PC-3 (cell line): ENCODE measurements around the gene ANGPTL8.

Source experiments
- EZH2 ChIP-seq: fragments of 300-600 bp; sonication (generic); IDR thresholded peaks from one replicate; pipeline ENCODE4 v1.6.1; 2017; ENCODE audit warnings: antibody characterized with exemption, mild to moderate bottlenecking, low read length; ENCODE audit not compliant: unreplicated experiment
- EZH2phosphoT487 ChIP-seq: fragments of 300-600 bp; sonication (generic); IDR thresholded peaks from 2 replicates; pipeline ENCODE4 v1.6.1; 2018; ENCODE audit warnings: mild to moderate bottlenecking, antibody characterized with exemption, low read length, borderline replicate concordance
- TF ChIP-seq, protein P1 (sequence below): fragments of 300-600 bp; sonication (generic); conservative IDR thresholded peaks from 2 replicates; pipeline ENCODE4 v1.5.1; 2017; ENCODE audit warnings: antibody characterized with exemption, low read depth, mild to moderate bottlenecking, low read length

DNA sequence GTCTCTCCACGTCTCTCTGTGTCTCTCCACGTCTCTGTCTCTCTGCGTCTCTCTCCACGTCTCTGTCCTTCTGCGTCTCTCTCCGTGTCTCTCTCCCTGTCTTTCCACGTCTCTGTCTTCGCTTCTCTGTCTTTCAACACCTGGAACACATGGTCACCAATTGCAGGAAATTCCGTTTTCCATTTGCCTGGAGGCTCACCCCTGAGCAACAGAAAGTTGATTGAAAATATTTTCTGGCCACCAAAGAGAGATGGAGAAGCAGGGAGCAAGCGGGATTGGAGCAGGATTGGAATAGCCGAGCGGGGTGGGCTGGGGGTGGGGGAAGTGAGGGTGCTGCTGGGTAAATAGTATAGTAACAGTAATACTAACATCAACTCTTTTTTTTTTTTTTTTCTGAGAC is 43.7 kb upstream of the ANGPTL8 start:
- TF ChIP-seq, protein P1, sequence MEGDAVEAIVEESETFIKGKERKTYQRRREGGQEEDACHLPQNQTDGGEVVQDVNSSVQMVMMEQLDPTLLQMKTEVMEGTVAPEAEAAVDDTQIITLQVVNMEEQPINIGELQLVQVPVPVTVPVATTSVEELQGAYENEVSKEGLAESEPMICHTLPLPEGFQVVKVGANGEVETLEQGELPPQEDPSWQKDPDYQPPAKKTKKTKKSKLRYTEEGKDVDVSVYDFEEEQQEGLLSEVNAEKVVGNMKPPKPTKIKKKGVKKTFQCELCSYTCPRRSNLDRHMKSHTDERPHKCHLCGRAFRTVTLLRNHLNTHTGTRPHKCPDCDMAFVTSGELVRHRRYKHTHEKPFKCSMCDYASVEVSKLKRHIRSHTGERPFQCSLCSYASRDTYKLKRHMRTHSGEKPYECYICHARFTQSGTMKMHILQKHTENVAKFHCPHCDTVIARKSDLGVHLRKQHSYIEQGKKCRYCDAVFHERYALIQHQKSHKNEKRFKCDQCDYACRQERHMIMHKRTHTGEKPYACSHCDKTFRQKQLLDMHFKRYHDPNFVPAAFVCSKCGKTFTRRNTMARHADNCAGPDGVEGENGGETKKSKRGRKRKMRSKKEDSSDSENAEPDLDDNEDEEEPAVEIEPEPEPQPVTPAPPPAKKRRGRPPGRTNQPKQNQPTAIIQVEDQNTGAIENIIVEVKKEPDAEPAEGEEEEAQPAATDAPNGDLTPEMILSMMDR: no peak
- TF ChIP-seq EZH2: no peak
- TF ChIP-seq EZH2phosphoT487: no peak
